Measurements from ENCODE around the gene EHMT1.

DNA sequence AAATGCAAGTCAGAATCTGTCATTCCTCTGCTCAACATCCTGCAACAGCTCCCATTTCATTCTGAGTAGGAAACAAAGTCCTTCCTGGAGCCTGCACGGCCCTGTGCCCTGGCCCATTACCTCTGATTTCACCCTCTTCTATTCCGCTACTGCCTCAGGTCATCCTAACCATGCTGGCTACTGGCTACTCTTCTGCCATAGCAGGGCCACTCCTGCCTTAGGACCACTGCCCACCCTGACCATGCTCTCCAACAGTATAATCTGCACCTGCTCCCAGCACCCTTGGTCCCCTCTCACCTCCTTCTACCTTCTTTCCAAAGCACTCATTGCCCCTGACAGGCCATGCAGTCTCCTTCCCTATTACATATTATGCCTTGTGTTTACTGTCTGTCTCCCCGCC is 48.2 kb upstream of the EHMT1 start:
- TF ChIP-seq, protein P1, sequence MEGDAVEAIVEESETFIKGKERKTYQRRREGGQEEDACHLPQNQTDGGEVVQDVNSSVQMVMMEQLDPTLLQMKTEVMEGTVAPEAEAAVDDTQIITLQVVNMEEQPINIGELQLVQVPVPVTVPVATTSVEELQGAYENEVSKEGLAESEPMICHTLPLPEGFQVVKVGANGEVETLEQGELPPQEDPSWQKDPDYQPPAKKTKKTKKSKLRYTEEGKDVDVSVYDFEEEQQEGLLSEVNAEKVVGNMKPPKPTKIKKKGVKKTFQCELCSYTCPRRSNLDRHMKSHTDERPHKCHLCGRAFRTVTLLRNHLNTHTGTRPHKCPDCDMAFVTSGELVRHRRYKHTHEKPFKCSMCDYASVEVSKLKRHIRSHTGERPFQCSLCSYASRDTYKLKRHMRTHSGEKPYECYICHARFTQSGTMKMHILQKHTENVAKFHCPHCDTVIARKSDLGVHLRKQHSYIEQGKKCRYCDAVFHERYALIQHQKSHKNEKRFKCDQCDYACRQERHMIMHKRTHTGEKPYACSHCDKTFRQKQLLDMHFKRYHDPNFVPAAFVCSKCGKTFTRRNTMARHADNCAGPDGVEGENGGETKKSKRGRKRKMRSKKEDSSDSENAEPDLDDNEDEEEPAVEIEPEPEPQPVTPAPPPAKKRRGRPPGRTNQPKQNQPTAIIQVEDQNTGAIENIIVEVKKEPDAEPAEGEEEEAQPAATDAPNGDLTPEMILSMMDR (IDR thresholded peaks at IDR 0.05; ENCODE audit: poor library complexity) = no peak
- no peak for TF ChIP-seq EZH2 (IDR thresholded peaks at IDR 0.05; ENCODE audit: borderline replicate concordance)
- TF ChIP-seq EZH2phosphoT487 (IDR thresholded peaks at IDR 0.05; ENCODE audit: low read depth, severe bottlenecking, unreplicated experiment) = no peak
